Natural killer cell (primary cell): ENCODE measurements around the gene FUT8. TPM values are rescaled to one million over a fixed set of nuclear protein-coding genes. Genes with fewer than 3 reads are reported as not detected.

Experiments
- ATAC-seq, 3 donors: fragments of 150-1000 bp in 2 of 3; fragments of 200-7000 bp in 1 of 3; cut with Tn5 transposase; 1 replicate in 1 of 3; 2 replicates in 2 of 3; pipeline ENCODE4 v1.10.0; 2021; ENCODE audit warnings: mild to moderate bottlenecking in 2 of 3, moderate library complexity in 2 of 3
- DNase-seq, 2 donors: peaks; one replicate each; pipeline versions ENCODE4 v3.0.0 to v3.0.0-alpha.2; 2013 to 2021; ENCODE audit warnings: mixed read lengths in 1 of 2
- H3K27ac ChIP-seq: one replicate; pipeline ENCODE4 v1.5.1; 2013; ENCODE audit warnings: mild to moderate bottlenecking, low read length
- H3K27me3 ChIP-seq: one replicate; pipeline ENCODE4 v1.6.1; 2013; ENCODE audit warnings: low read length; ENCODE audit not compliant: control insufficient read depth, insufficient read depth
- H3K36me3 ChIP-seq: one replicate; pipeline ENCODE4 v1.6.1; 2013; ENCODE audit warnings: low read length; ENCODE audit not compliant: control insufficient read depth, insufficient read depth
- H3K4me1 ChIP-seq: one replicate; pipeline ENCODE4 v1.6.1; 2013; ENCODE audit warnings: low read length; ENCODE audit not compliant: control insufficient read depth, insufficient read depth
- H3K4me3 ChIP-seq: one replicate; pipeline ENCODE4 v1.5.1; 2013; ENCODE audit warnings: low read length
- H3K9me3 ChIP-seq: one replicate; pipeline ENCODE4 v1.6.1; 2013; ENCODE audit warnings: low read length; ENCODE audit not compliant: control insufficient read depth, insufficient read depth
- H3K27ac Mint-ChIP-seq, 2 donors: one replicate each; pipeline ENCODE4 v1.8.0; 2022; ENCODE audit warnings: mild to moderate bottlenecking in 2 of 2, mixed read lengths in 2 of 2, moderate library complexity in 1 of 2
- H3K27me3 Mint-ChIP-seq, 2 donors: one replicate each; pipeline ENCODE4 v1.8.0; 2022; ENCODE audit warnings: low read depth in 2 of 2, mixed read lengths in 2 of 2
- H3K36me3 Mint-ChIP-seq: one replicate; pipeline ENCODE4 v1.8.0; 2022; ENCODE audit warnings: mixed read lengths
- H3K4me1 Mint-ChIP-seq, 2 donors: one replicate each; pipeline ENCODE4 v1.8.0; 2022; ENCODE audit warnings: mixed read lengths in 2 of 2
- H3K4me3 Mint-ChIP-seq: one replicate; pipeline ENCODE4 v1.8.0; 2022; ENCODE audit warnings: mild to moderate bottlenecking, moderate library complexity, mixed read lengths
- H3K9me3 Mint-ChIP-seq, 2 donors: one replicate each; pipeline ENCODE4 v1.8.0; 2022; ENCODE audit warnings: mixed read lengths in 2 of 2
- WGBS: methylation state at CpG from one replicate; pipeline ENCODE4 v1.1.7; 2013; ENCODE audit warnings: missing lambda C conversion rate; ENCODE audit not compliant: insufficient coverage; 5-methylcytosine and 5-hydroxymethylcytosine counted together
- intact Hi-C: fragments of 100-400 bp; cut with micrococcal nuclease; formaldehyde crosslinking; loops from one replicate; pipeline ENCODE4 v1.14.2; 2022
- total RNA-seq, 4 donors: library from RNA; stranded (reverse); fragments of 120-200 nt in 1 of 4; gene quantifications; one replicate each; pipeline versions ENCODE4 v1.2.3 to v1.2.4, GENCODE V29; 2013 to 2022
- TF ChIP-seq, protein P1 (sequence below): fragments of 200-600 bp; IDR thresholded peaks from one replicate; pipeline ENCODE4 v1.8.0; 2022; ENCODE audit warnings: antibody characterized with exemption

Gene FUT8
- total RNA-seq, 3 donors from 2014 or later (not counting 1 experiment from before 2014, with no cell fraction given), result 20.7 to 29.2 (median 21.2) TPM

DNA sequence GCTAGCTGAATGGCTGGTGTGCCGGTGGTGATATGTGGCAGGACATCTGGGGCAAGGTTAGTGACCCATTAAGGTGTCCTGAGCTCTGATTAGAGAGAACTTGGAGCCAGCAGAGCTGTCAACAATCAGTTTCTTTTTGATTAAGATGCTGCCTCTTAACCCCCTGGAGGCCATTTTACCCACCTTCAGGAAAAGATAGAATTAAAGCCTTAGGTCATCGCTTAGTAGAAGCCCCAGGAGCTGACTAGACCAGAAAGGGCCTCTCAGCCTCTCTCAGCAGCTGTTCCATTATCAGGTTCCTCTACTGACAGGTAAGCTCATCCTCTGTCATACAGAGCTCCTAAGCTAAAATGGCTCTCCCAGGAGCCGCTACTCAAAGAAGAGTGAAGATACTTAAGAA lies 339.0 kb downstream of the FUT8 start:
- Mint-ChIP-seq H3K4me3 (no peak overlapping the region), H3K27ac (no peak overlapping the region), H3K9me3 (no peaks in the 10 kb centered on the region), H3K36me3 (no peaks in the 10 kb centered on the region), H3K4me1 (no peaks in the 10 kb centered on the region), H3K27me3 (no peaks in the 10 kb centered on the region)
- ATAC-seq (no peak), DNase-seq (no peak)
- Histone ChIP-seq H3K4me1 (no peaks in the 10 kb centered on the region), H3K4me3 (no peak overlapping the region), H3K27me3 (no peaks in the 10 kb centered on the region), H3K27ac (no peak overlapping the region), H3K36me3 (no peaks in the 10 kb centered on the region), H3K9me3 (no peaks in the 10 kb centered on the region)
- TF ChIP-seq, protein P1, sequence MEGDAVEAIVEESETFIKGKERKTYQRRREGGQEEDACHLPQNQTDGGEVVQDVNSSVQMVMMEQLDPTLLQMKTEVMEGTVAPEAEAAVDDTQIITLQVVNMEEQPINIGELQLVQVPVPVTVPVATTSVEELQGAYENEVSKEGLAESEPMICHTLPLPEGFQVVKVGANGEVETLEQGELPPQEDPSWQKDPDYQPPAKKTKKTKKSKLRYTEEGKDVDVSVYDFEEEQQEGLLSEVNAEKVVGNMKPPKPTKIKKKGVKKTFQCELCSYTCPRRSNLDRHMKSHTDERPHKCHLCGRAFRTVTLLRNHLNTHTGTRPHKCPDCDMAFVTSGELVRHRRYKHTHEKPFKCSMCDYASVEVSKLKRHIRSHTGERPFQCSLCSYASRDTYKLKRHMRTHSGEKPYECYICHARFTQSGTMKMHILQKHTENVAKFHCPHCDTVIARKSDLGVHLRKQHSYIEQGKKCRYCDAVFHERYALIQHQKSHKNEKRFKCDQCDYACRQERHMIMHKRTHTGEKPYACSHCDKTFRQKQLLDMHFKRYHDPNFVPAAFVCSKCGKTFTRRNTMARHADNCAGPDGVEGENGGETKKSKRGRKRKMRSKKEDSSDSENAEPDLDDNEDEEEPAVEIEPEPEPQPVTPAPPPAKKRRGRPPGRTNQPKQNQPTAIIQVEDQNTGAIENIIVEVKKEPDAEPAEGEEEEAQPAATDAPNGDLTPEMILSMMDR, result no peak
- intact Hi-C loops, result no loop called here
- 91% methylated on average over 3 of the region's 3 CpGs for WGBS

DNA sequence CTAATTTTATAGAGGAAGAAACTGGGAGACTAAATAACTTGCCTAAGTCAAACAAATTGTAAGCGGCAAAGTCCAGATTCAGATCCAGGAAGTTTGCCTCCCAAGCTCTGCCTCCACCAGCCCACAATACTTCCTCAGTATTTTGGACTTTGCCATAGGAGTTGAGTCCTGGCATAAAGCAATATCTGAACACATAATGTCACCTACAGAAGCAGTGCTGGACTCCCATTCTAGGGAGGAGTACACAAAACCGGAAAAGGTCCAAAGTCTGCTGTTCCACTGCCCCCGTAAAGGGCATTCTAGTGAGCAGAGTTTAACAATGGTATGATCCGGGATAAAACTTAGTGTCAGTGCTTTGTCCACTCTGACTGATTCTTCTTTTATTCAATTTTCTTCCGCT lies 340.5 kb downstream of the FUT8 start:
- Histone ChIP-seq H3K9me3 (no peaks in the 10 kb centered on the region), H3K36me3 (no peaks in the 10 kb centered on the region), H3K4me3 (no peak overlapping the region), H3K27me3 (no peaks in the 10 kb centered on the region), H3K4me1 (no peaks in the 10 kb centered on the region), H3K27ac (no peak overlapping the region)
- no peaks in the 10 kb centered on the region for H3K36me3 Mint-ChIP-seq
- no peaks in the 10 kb centered on the region for H3K9me3 Mint-ChIP-seq
- DNase-seq (no peak), ATAC-seq (no peak)
- TF ChIP-seq, protein P1, result no peak
- no peak overlapping the region for H3K27ac Mint-ChIP-seq
- H3K27me3 Mint-ChIP-seq, result no peaks in the 10 kb centered on the region
- no peak overlapping the region for H3K4me3 Mint-ChIP-seq
- 95% methylated on average over 4 of the region's 5 CpGs for WGBS
- intact Hi-C loops, result no loop called here
- H3K4me1 Mint-ChIP-seq, result no peaks in the 10 kb centered on the region

DNA sequence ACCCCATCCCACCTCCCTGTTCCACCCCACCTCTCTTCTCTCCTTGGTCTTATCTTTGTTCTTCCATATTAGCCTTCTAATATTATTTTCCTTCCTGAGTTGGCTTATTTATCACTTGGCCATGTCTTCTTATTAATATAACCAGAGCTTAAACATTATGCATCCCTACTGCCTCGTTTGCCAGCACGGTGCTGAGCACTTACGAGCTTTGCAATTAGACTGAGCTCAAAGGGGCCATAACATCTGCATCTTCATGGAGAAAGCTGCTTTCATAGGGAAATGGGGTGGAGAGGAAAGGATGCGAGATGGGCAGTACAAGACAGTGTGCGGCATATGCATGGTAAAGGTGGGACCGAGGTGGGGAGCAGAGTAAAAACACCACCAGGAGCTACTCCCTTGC lies 342.8 kb downstream of the FUT8 start:
- H3K9me3 Mint-ChIP-seq, result peaks cover 0 to 3% of the 10 kb centered on the region in 2 donors
- no peak overlapping the region for H3K4me3 Mint-ChIP-seq
- H3K4me3 ChIP-seq, result no peak overlapping the region
- no peaks in the 10 kb centered on the region for H3K4me1 ChIP-seq
- no peaks in the 10 kb centered on the region for H3K27me3 Mint-ChIP-seq
- H3K4me1 Mint-ChIP-seq, result no peaks in the 10 kb centered on the region
- H3K36me3 ChIP-seq, result no peaks in the 10 kb centered on the region
- WGBS, result 94% methylated on average over 6 of the region's 6 CpGs
- H3K36me3 Mint-ChIP-seq, result no peaks in the 10 kb centered on the region
- H3K27ac Mint-ChIP-seq, result no peak overlapping the region
- TF ChIP-seq, protein P1, result no peak
- intact Hi-C loops, result no loop called here
- no peak overlapping the region for H3K27ac ChIP-seq
- no peaks in the 10 kb centered on the region for H3K27me3 ChIP-seq
- H3K9me3 ChIP-seq, result no peaks in the 10 kb centered on the region
- ATAC-seq (no peak), DNase-seq (no peak)

DNA sequence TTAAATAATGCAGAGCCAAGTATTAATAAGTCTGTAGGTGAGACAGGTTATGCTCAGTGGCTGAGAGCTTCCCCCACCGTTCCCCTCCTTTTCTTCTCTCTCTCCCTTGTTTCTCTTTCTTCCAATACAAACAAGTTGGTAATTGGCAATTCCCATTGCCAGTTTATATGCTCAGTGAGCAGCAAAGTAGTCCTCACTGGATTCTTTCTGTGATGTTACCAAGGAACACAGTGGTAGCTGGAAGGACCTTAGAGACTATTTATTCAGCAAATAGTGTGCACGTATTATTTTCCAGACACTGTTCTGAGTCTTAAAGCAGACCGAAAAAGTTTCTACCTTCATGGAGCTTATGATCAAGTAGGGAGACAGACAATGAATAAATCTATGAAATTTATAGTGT lies 344.4 kb downstream of the FUT8 start:
- WGBS, result 98% methylated on average over 3 of the region's 3 CpGs
- H3K27me3 ChIP-seq, result no peaks in the 10 kb centered on the region
- Mint-ChIP-seq H3K27ac (no peak overlapping the region), H3K4me1 (no peaks in the 10 kb centered on the region), H3K4me3 (no peak overlapping the region), H3K9me3 (peaks cover 0 to 3% of the 10 kb centered on the region in 2 donors), H3K27me3 (peaks cover 0 to 4% of the 10 kb centered on the region in 2 donors), H3K36me3 (no peaks in the 10 kb centered on the region)
- DNase-seq, result no peak
- H3K4me3 ChIP-seq, result no peak overlapping the region
- H3K4me1 ChIP-seq, result no peaks in the 10 kb centered on the region
- H3K27ac ChIP-seq, result no peak overlapping the region
- H3K9me3 ChIP-seq, result no peaks in the 10 kb centered on the region
- TF ChIP-seq, protein P1, result no peak
- ATAC-seq, result no peak
- H3K36me3 ChIP-seq, result no peaks in the 10 kb centered on the region
- intact Hi-C loops, result no loop called here
